ENCODE results near the gene RAB8B.

DNA sequence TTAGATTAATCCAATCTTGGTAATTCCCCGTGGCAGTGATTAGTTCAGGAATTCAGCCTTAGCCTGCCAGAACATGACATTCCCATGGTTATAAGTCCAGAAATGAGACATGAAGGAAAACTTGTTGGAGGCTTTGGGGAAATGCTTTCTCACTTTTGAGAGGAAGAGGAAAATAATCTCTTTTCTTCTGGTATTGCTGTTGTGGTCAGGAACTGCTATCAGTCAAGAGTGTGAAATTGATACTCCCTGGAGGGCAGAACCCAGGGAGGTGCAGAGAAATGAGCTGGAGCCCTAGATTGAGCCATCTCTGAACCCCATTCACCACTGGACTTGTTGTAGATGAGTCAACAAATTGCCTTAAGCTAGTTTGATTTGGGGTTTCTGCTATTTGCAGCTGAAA lies 49.4 kb downstream of the RAB8B start:
- TF ChIP-seq CTCF (IDR thresholded peaks at IDR 0.05; ENCODE audit: poor library complexity), result no peak
- no peak for TF ChIP-seq EZH2 (IDR thresholded peaks at IDR 0.05; ENCODE audit: borderline replicate concordance)
- TF ChIP-seq EZH2phosphoT487 (IDR thresholded peaks at IDR 0.05; ENCODE audit: low read depth, severe bottlenecking, unreplicated experiment), result no peak
